Fibroblast of lung (primary cell): ENCODE data around the gene HTT. TPM values are rescaled to one million over a fixed set of nuclear protein-coding genes. Genes with fewer than 3 reads are reported as not detected.

Experiments used
- DNase-seq, 2 donors: peaks; one replicate each; pipeline versions ENCODE4 v3.0.0 to v3.0.0-alpha.2; 2010; ENCODE audit warnings: low read depth in 2 of 2
- H2AFZ ChIP-seq: 2 replicates; pipeline ENCODE4 v1.5.1; 2012; ENCODE audit warnings: low read length, control low read depth, inconsistent platforms
- H3K27ac ChIP-seq: 2 replicates; pipeline ENCODE4 v1.5.1; 2011; ENCODE audit warnings: low read length, control low read depth; ENCODE audit not compliant: insufficient read depth
- H3K27me3 ChIP-seq: 2 replicates; pipeline ENCODE4 v1.5.1; 2011; ENCODE audit warnings: mild to moderate bottlenecking, low read length; ENCODE audit not compliant: control insufficient read depth, insufficient read depth
- H3K36me3 ChIP-seq: 2 replicates; pipeline ENCODE4 v1.5.1; 2011; ENCODE audit warnings: low read length; ENCODE audit not compliant: control insufficient read depth, insufficient read depth
- H3K4me1 ChIP-seq: 2 replicates; pipeline ENCODE4 v1.5.1; 2011; ENCODE audit warnings: low read length; ENCODE audit not compliant: control insufficient read depth, insufficient read depth; ENCODE audit errors: extremely low read depth
- H3K4me2 ChIP-seq: 2 replicates; pipeline ENCODE4 v1.5.1; 2011; ENCODE audit warnings: low read length, control low read depth; ENCODE audit not compliant: insufficient read depth; ENCODE audit errors: extremely low read depth
- H3K4me3 ChIP-seq, 4 experiments: fragments of 200-600 bp in 1 of 4; sonication (generic) in 1 of 4; replicated peaks in 1 of 4; 2 replicates each; pipeline ENCODE4 v1.5.1; 2011 to 2016; ENCODE audit warnings: low read length in 4 of 4, low read depth in 3 of 4, mild to moderate bottlenecking in 3 of 4, control low read depth in 2 of 4, inconsistent platforms in 1 of 4, mixed read lengths in 1 of 4; ENCODE audit not compliant: insufficient read depth in 1 of 4; ENCODE audit errors: control extremely low read depth in 1 of 4
- H3K79me2 ChIP-seq: 2 replicates; pipeline ENCODE4 v1.5.1; 2012; ENCODE audit warnings: mild to moderate bottlenecking, low read length, inconsistent platforms; ENCODE audit not compliant: control insufficient read depth, insufficient read depth
- H3K9ac ChIP-seq: 2 replicates; pipeline ENCODE4 v1.5.1; 2011; ENCODE audit warnings: mild to moderate bottlenecking, low read length, control low read depth; ENCODE audit not compliant: insufficient read depth
- H3K9me3 ChIP-seq: 2 replicates; pipeline ENCODE4 v1.5.1; 2012; ENCODE audit warnings: low read depth, low read length; ENCODE audit not compliant: control insufficient read depth, insufficient read depth
- H4K20me1 ChIP-seq: 2 replicates; pipeline ENCODE4 v1.5.1; 2011; ENCODE audit warnings: low read length; ENCODE audit not compliant: control insufficient read depth, insufficient read depth; ENCODE audit errors: extremely low read depth
- CTCF ChIP-seq, 2 donors: IDR thresholded peaks in 1 of 2; conservative IDR thresholded peaks in 1 of 2; 1 replicate in 1 of 2; 2 replicates in 1 of 2; pipeline ENCODE4 v1.5.1; 2011 to 2012; ENCODE audit warnings: low read length in 2 of 2, control low read depth in 1 of 2, inconsistent platforms in 1 of 2, low read depth in 1 of 2, mild to moderate bottlenecking in 1 of 2
- EZH2 ChIP-seq: IDR thresholded peaks from 2 replicates; pipeline ENCODE4 v1.5.1; 2012; ENCODE audit warnings: low read length, control low read depth, mild to moderate bottlenecking; ENCODE audit errors: missing control alignments
- polyA plus RNA-seq, 2 donors: library from polyadenylated mRNA; depleted of rRNA in 1 of 2; stranded (reverse) in 1 of 2; unstranded in 1 of 2; fragments of >200 nt; gene quantifications; 2 replicates each; pipeline ENCODE4 v1.2.1, GENCODE V29; 2011 to 2012; ENCODE audit warnings: missing spikeins in 1 of 2
- total RNA-seq: library from RNA; depleted of rRNA; stranded (reverse); fragments of >200 nt; gene quantifications from 2 replicates; pipeline ENCODE4 v1.2.1, GENCODE V29; 2014

The HTT gene
- total and polyA plus RNA-seq, 2 donors (not counting 1 experiment from before 2014, with no cell fraction given) = 13.2 to 41.8 TPM

DNA sequence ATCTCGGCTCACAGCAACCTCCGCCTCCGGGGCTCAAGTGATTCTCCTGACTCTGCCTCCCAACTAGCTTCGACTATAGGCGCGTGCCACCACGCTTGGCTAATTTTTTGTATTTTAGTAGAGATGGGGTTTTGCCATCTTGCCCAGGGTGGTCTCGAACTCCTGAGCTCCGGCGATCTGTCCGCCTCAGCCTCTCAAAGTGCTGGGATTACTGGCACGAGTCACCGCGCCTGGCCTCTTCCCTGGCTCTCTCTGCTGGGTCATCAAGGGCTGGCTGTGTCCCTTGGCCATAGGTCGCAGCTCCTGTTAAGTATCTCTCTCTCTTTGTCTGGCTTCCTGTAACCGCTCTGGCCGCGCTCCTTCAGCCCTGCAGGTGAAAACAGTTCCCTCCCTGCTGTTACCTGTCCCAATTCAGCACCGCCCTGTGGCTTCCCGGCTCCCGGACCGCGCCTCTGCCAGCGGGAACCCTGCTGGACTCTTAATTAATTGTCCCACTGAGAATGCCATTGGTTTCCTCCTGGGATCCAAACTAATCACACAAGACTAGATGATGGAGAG lies 217.0 kb downstream of the HTT start:
- Histone ChIP-seq H2AFZ (peak overlapping the region; percentile 94), H3K4me3 (peak overlapping the region; percentile 66 to 86 (median 82)), H3K9ac (peak overlapping the region; percentile 78), H4K20me1 (no peaks in the 10 kb centered on the region), H3K9me3 (no peaks in the 10 kb centered on the region), H3K27me3 (no peaks in the 10 kb centered on the region), H3K27ac (peak overlapping the region; percentile 72), H3K4me2 (peak overlapping the region; percentile 100), H3K4me1 (peaks cover 8% of the 10 kb centered on the region), H3K79me2 (peaks cover 18% of the 10 kb centered on the region), H3K36me3 (no peaks in the 10 kb centered on the region)
- no peak for TF ChIP-seq EZH2
- no peak for TF ChIP-seq CTCF (conservative IDR thresholded peaks at IDR 0.05 in 1 of 2, IDR thresholded peaks at IDR 0.05 in 1 of 2; ENCODE audit: low read depth in 1 of 2, low read length in 2 of 2)
- DNase-seq = no peak

DNA sequence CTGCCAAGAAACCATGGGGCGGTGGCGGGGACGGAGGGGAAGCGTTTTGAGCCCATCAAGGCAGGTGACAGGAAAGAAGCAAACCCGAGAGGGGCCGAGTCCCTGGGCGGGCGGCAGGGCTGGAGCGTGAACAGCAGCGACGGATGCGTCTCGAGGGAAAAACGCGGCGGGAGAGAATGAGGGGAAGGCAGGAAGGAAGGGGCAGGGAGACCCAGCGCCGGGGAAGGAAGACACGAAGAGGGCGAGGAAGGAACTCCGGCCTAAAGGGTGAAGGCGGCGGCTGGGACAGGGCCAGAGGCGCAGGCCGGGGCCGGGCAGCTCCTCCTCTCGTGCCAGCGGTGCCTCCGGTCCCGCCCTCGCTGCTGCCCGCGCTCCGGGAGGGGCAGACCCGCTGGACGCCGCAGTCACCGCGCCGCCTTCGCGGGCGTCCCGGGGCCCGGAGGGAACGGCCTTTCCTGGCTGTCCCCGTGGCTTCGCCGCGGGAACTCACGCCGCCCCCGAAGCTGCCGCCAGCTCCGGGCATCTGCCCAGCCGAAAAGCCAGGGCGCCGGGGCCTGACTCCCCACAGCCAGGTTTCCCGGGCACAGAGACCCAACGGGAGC lies 217.6 kb downstream of the HTT start:
- DNase-seq = peak in 1 of 2 donors; percentile 20
- Histone ChIP-seq H3K9ac (peak overlapping the region; percentile 78), H2AFZ (peak overlapping the region; percentile 94), H3K36me3 (no peaks in the 10 kb centered on the region), H3K79me2 (peaks cover 18% of the 10 kb centered on the region), H3K27ac (peak overlapping the region; percentile 72), H3K27me3 (no peaks in the 10 kb centered on the region), H3K4me1 (peaks cover 8% of the 10 kb centered on the region), H4K20me1 (no peaks in the 10 kb centered on the region), H3K4me3 (peak overlapping the region; percentile 66 to 86 (median 82)), H3K4me2 (peak overlapping the region; percentile 100), H3K9me3 (no peaks in the 10 kb centered on the region)
- TF ChIP-seq CTCF (conservative IDR thresholded peaks at IDR 0.05 in 1 of 2, IDR thresholded peaks at IDR 0.05 in 1 of 2; ENCODE audit: low read depth in 1 of 2, low read length in 2 of 2) (no peak), EZH2 (no peak)

- Histone ChIP-seq H3K36me3 (no peaks in the 10 kb centered on the region), H3K27ac (peak within 1 kb of the TSS; percentile 81), H3K4me2 (peak within 1 kb of the TSS; percentile 100), H3K4me1 (peaks cover 8% of the 10 kb centered on the region), H3K9ac (peak within 1 kb of the TSS; percentile 85), H3K9me3 (no peaks in the 10 kb centered on the region), H4K20me1 (no peaks in the 10 kb centered on the region), H3K79me2 (peaks cover 22% of the 10 kb centered on the region), H3K4me3 (peak within 1 kb of the TSS; percentile 80 to 92 (median 82)), H2AFZ (peak within 1 kb of the TSS; percentile 94), H3K27me3 (no peaks in the 10 kb centered on the region)
- TF ChIP-seq CTCF (conservative IDR thresholded peaks at IDR 0.05 in 1 of 2, IDR thresholded peaks at IDR 0.05 in 1 of 2; ENCODE audit: low read depth in 1 of 2, low read length in 2 of 2) (no peak), EZH2 (no peak)
- DNase-seq = peak; percentile 90 to 94
Observed at GRCh38 chr4:3292571-3293400, 218.3 kb downstream of the HTT start, which contains the start of gene RGS12. TSS of gene RGS12 (plus strand) at chr4:3293021. CDS start at chr4:3316171, 23,150 bp downstream.
